ENCODE measurements around the gene CPEB3. TPM values are rescaled to one million over a fixed set of nuclear protein-coding genes. Genes with fewer than 3 reads are reported as not detected.
A peak's percentile ranks its signal among the peaks of the same experiment; 100 is the strongest.

The CPEB3 gene
- total and polyA plus RNA-seq, 9 of the 15 experiments (the other 6 are each of a cell fraction or from before 2014, with no cell fraction given): 0.15 to 1.2 (median 0.51) TPM

DNA sequence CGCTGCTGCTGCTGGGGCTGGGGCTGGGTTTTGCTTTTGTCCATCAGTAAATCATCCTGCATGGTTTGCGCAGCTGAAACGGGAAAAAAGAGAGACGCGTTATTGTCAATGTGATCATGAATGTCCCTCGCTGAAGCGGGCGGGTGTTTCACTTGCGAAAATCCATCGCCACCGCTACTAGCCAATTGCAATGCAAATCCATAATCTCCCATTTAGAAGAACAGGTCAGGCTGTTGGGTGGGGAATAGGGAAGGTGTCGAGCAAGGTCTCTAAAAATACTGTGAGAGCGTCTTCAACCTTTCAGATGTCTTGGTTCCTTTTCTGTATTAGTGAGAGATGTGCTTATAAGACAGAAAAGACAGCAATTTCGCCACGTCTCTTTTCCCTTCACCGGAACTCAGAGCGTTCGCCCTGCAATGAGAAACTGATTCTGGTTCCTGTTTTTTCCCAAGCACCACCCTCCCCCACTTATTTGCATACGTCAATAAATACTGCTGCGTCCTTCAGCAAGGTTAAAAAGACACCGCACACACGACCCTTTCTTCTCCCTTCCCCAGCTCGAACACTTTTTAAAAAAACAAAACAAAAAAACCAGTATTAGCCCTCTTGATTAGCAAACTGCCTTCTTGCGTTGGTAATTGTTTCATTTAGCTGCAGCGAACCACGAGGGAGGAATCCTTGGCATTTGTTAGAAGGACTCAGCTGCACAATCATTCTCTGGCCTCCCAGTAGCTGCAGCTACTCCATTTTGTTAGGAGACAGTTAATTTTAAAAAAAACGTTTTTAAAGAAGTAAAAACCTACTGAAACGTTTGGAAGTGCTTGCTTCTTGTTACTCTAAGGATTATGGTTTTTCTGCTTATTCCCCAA lies 50.4 kb downstream of the CPEB3 start (continued):
- TF ChIP-seq HDAC3 (IDR thresholded peaks at IDR 0.05; ENCODE audit: borderline replicate concordance, partially characterized antibody): no peak
- no peak for TF ChIP-seq SRSF9 (IDR thresholded peaks at IDR 0.05; ENCODE audit: borderline replicate concordance, low read depth, low read length)
- peak; percentile 50 for TF ChIP-seq TAF7 (tag; IDR thresholded peaks at IDR 0.05)
- TF ChIP-seq CBX8 (IDR thresholded peaks at IDR 0.05; ENCODE audit: borderline replicate concordance, extremely low read depth, low read depth, low read length, poor library complexity, severe bottlenecking): no peak
- TF ChIP-seq, protein P1, sequence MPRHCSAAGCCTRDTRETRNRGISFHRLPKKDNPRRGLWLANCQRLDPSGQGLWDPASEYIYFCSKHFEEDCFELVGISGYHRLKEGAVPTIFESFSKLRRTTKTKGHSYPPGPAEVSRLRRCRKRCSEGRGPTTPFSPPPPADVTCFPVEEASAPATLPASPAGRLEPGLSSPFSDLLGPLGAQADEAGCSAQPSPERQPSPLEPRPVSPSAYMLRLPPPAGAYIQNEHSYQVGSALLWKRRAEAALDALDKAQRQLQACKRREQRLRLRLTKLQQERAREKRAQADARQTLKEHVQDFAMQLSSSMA (CRISPR knock-in tag; IDR thresholded peaks at IDR 0.05): no peak
- TF ChIP-seq ERF (CRISPR knock-in tag; IDR thresholded peaks at IDR 0.05): no peak
- no peak for TF ChIP-seq PRMT5 (CRISPR knock-in tag; IDR thresholded peaks at IDR 0.05)
- TF ChIP-seq, protein P2, sequence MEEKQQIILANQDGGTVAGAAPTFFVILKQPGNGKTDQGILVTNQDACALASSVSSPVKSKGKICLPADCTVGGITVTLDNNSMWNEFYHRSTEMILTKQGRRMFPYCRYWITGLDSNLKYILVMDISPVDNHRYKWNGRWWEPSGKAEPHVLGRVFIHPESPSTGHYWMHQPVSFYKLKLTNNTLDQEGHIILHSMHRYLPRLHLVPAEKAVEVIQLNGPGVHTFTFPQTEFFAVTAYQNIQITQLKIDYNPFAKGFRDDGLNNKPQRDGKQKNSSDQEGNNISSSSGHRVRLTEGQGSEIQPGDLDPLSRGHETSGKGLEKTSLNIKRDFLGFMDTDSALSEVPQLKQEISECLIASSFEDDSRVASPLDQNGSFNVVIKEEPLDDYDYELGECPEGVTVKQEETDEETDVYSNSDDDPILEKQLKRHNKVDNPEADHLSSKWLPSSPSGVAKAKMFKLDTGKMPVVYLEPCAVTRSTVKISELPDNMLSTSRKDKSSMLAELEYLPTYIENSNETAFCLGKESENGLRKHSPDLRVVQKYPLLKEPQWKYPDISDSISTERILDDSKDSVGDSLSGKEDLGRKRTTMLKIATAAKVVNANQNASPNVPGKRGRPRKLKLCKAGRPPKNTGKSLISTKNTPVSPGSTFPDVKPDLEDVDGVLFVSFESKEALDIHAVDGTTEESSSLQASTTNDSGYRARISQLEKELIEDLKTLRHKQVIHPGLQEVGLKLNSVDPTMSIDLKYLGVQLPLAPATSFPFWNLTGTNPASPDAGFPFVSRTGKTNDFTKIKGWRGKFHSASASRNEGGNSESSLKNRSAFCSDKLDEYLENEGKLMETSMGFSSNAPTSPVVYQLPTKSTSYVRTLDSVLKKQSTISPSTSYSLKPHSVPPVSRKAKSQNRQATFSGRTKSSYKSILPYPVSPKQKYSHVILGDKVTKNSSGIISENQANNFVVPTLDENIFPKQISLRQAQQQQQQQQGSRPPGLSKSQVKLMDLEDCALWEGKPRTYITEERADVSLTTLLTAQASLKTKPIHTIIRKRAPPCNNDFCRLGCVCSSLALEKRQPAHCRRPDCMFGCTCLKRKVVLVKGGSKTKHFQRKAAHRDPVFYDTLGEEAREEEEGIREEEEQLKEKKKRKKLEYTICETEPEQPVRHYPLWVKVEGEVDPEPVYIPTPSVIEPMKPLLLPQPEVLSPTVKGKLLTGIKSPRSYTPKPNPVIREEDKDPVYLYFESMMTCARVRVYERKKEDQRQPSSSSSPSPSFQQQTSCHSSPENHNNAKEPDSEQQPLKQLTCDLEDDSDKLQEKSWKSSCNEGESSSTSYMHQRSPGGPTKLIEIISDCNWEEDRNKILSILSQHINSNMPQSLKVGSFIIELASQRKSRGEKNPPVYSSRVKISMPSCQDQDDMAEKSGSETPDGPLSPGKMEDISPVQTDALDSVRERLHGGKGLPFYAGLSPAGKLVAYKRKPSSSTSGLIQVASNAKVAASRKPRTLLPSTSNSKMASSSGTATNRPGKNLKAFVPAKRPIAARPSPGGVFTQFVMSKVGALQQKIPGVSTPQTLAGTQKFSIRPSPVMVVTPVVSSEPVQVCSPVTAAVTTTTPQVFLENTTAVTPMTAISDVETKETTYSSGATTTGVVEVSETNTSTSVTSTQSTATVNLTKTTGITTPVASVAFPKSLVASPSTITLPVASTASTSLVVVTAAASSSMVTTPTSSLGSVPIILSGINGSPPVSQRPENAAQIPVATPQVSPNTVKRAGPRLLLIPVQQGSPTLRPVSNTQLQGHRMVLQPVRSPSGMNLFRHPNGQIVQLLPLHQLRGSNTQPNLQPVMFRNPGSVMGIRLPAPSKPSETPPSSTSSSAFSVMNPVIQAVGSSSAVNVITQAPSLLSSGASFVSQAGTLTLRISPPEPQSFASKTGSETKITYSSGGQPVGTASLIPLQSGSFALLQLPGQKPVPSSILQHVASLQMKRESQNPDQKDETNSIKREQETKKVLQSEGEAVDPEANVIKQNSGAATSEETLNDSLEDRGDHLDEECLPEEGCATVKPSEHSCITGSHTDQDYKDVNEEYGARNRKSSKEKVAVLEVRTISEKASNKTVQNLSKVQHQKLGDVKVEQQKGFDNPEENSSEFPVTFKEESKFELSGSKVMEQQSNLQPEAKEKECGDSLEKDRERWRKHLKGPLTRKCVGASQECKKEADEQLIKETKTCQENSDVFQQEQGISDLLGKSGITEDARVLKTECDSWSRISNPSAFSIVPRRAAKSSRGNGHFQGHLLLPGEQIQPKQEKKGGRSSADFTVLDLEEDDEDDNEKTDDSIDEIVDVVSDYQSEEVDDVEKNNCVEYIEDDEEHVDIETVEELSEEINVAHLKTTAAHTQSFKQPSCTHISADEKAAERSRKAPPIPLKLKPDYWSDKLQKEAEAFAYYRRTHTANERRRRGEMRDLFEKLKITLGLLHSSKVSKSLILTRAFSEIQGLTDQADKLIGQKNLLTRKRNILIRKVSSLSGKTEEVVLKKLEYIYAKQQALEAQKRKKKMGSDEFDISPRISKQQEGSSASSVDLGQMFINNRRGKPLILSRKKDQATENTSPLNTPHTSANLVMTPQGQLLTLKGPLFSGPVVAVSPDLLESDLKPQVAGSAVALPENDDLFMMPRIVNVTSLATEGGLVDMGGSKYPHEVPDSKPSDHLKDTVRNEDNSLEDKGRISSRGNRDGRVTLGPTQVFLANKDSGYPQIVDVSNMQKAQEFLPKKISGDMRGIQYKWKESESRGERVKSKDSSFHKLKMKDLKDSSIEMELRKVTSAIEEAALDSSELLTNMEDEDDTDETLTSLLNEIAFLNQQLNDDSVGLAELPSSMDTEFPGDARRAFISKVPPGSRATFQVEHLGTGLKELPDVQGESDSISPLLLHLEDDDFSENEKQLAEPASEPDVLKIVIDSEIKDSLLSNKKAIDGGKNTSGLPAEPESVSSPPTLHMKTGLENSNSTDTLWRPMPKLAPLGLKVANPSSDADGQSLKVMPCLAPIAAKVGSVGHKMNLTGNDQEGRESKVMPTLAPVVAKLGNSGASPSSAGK (IDR thresholded peaks at IDR 0.05): no peak; the same call in 1 of the 2 replicates
- TF ChIP-seq NR1H2 (CRISPR knock-in tag; IDR thresholded peaks at IDR 0.05): no peak
- TF ChIP-seq POLR2G (IDR thresholded peaks at IDR 0.05; ENCODE audit: low read depth, low read length): no peak
- peak; percentile 63; the same call in 1 of the 2 replicates for TF ChIP-seq ZNF175 (CRISPR knock-in tag; IDR thresholded peaks at IDR 0.05; ENCODE audit: low read depth)

Data from K562 (cell line).